Fibroblast of lung (primary cell): Measurements from ENCODE around the gene FAXC.
"Not testable (repeated sequence)": the region's sequence is repeated elsewhere in the genome, so short reads cannot be mapped to it uniquely, and the experiment has no call there.

ENCODE experiments used
- CTCF ChIP-seq, 2 donors: IDR thresholded peaks in 1 of 2; conservative IDR thresholded peaks in 1 of 2; 1 replicate in 1 of 2; 2 replicates in 1 of 2; pipeline ENCODE4 v1.5.1; 2011 to 2012; ENCODE audit warnings: low read length in 2 of 2, control low read depth in 1 of 2, inconsistent platforms in 1 of 2, low read depth in 1 of 2, mild to moderate bottlenecking in 1 of 2
- EZH2 ChIP-seq: IDR thresholded peaks from 2 replicates; pipeline ENCODE4 v1.5.1; 2012; ENCODE audit warnings: low read length, control low read depth, mild to moderate bottlenecking; ENCODE audit errors: missing control alignments

DNA sequence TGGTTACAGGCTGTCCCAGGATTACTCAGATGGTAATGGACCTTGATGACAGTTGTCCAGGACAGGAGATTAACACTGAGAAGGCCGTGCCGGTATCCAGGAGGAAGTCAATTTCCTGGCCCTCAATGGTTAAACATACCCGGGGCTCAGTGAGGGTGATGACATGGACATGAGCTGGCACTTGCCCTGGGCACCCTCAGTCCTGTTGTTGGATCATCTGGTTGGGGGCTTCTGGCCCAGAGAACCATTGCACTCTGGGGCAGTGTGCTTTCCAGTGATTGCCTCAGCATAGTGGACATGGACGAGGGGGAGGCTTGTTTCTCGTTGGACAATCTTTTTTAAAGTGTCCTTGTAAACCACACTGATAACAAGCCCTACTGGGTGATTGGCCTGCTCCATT lies 84.0 kb downstream of the FAXC start:
- not testable (repeated sequence) for TF ChIP-seq CTCF (conservative IDR thresholded peaks at IDR 0.05 in 1 of 2, IDR thresholded peaks at IDR 0.05 in 1 of 2; ENCODE audit: low read depth in 1 of 2, low read length in 2 of 2); EZH2
